ENCODE measurements around the gene RFC4.

RFC4 gene

GRCh38 chr3:186786922-186787321 is 19.4 kb downstream of the RFC4 start:
- no peak for DNase-seq

DNA sequence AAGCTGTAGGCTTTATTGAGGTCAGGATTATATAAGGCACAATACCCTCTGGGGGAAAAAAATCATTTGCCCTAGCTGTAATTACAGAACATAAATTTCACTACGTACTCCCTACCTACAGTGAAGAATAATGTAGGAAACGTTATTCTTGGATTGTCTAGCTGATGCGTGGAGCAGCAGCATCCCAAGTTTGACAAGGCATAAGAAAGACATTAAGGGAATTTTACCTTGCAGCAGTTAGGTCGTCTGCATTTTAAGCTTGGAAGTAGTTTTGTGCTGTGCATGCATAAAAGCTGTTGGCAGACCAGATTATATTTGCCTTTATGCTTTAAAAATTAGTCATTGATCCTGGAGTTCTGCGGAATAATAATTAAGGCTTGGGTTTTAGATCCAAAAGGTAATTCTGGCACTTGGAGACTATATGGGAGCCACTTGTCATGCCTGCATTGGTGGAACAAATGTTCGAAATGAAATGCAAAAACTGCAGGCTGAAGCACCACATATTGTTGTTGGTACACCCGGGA is 20.7 kb downstream of the RFC4 start:
- no peak for DNase-seq

DNA sequence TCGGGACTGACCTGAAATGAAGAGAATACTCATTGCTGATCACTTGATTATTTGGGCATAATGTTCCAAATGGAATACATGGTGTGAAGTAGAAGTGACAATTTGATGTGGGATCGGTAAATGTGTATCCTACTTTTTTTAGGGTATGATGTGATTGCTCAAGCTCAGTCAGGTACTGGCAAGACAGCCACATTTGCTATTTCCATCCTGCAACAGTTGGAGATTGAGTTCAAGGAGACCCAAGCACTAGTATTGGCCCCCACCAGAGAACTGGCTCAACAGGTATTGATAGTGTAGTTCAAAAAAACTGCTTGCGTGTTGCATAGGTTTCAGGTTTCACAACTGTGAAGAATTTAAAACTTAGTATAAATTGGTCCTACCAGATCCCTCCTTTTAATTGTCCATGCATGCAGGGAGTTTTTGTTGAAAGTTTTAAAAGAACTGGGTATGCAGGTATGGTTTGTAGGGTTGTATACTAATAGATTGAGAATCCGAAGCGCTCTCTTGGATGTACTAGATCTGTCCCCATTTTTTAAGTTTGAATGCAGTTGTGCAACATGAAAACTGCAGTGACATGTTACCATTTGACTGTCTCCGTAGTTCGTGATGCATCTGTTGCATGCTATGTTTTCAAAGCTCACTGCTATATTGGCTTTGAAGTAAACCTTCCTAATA is 21.3 kb downstream of the RFC4 start:
- no peak for DNase-seq

- DNase-seq = peak; percentile 75
Measured at GRCh38 chr3:186783731-186784515, 22.4 kb downstream of the RFC4 start.

DNA sequence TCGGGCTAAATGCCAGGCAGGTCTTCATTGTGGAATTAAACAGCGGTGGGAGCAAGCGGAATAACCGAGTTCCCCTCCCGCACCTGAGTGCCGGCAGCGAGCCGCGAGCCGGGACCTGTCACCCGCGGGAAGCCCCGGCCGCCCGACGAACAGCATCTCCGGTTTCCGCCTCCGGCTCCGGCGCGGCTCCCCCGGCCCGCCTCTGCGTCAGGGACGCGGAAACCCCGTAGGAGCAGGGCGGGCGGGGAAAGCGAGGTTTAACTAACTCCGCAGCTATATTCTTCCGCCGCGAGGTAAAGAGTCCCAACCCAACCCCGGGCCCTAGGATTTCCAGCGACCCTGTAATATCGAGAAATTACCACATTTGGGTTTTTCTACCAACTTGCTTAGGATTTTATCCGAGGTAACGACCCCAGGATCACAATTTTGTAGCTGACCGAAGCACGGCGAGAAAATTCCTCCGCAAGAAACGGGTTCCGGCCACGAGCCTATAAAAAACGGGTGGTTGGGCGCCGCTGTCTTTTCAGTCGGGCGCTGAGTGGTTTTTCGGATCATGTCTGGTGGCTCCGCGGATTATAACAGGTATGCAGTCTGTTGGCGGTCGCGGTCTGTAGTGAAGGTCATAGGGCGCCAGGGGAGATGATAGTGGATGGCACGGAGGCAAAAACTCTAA is 23.1 kb downstream of the RFC4 start, which contains the start of gene EIF4A2:
Gene EIF4A2 (plus strand): TSS at position 520 of the 673 bp plus-strand sequence. CDS start 34 bp downstream, at position 554.
- DNase-seq = peak; percentile 89

DNA sequence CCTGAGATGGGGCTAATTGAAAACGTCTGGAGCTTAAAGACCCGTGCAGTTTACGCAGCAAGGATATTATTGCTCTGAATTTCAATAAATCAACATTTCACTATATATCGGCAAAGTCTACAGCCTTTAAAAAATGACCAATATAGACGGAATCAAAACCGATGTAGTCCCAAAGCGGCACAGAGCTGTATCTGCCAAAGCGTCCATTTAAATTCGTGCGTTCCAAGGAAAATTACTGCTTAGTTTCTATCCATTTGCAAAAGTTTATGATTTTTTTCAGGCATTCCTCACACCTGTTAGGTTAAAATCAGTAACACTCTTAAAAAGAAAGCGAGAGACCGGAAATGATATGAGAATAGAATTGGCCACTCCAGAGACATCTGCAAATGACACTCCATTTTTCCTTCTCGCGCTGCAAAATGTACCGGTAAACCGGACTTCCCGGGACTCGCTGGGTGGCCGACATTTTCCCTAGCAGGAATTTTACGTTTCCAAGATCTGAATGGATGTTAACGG is 23.7 kb downstream of the RFC4 start:
- no peak for DNase-seq

- DNase-seq = no peak
Measured at GRCh38 chr3:186779204-186779603, 27.1 kb downstream of the RFC4 start.

GRCh38 chr3:186775999-186776398 is 30.3 kb downstream of the RFC4 start:
- peak; percentile 28 for DNase-seq

GRCh38 chr3:186772701-186773417 is 33.4 kb downstream of the RFC4 start:
- DNase-seq = peak; percentile 51

DNA sequence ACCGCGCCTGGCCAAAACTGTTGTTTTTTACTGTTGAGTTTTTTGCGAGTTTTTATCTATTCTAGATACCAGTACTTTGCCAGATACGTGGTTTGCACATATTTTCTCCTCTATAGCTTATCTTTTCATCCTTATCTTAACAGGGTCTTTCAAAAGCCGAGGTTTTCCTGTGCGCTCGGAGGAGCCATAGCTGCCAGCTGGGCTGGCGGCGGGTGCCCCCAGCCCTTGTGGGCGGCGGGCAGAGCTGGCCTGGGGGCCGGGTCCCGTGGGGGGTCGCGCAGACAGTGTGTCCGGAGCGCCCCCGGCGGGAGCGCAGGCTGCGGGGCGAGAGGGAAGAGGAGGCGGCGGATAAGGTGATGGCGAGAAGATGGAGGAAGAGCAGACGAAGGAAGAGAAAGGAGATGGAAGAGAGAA is 34.0 kb downstream of the RFC4 start:
- DNase-seq = no peak

GRCh38 chr3:186760897-186761447 is 45.3 kb downstream of the RFC4 start:
- no peak for DNase-seq

- no peak for DNase-seq
Measured at GRCh38 chr3:186760141-186760833, 46.0 kb downstream of the RFC4 start.

DNA sequence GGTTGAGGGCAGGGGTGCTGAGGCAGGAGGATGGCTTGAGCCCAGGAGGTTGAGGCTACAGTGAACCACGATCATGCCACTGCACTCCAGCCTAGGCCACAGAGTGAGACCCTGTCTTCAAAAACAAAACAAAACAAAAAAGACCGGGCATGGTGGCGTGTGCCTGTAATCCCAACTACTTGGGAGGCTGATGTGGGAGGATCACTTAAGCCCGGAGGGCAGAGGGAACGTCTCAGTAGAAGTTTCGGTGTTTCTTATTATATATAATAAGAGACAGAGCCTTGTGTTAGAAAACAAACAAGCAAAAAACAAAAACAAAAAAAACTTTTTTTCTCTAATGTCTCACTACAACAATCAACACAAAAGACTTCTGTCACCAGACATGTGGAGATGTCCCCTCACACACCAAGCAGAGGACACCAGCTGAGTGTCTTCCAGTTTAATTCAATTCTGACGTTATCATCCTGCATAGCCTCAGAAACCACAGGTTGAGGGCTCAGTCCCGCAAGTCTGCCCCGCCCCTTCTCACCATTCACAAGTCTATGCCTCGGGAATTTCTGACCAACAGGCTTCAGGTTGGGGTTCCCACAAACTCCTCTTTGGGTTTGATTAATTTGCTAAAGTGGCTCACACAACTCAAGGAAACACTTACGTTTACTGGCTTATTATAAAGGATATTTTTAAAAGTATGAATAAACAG is 46.9 kb downstream of the RFC4 start:
- no peak for DNase-seq

GRCh38 chr3:186757686-186758220 is 48.5 kb downstream of the RFC4 start:
- DNase-seq = no peak

DNA sequence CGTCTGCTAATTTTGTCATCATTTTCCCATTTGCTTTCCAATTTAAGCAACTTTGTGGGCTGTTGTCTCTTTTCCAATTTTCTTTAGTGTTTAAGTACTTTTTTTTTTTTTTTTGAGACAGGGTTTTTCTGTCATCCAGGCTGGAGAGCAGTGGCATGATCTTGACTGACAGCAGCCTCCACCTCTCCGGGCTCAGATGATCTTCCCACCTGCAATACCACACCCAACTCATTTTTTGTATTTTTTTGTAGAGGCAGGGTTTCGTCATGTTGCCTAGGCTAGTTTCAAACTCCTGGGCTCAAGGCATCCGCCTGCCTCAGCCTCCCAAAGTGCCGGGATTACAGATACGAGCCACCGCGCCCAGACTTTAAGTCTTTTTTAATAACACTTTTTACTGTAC is 49.1 kb downstream of the RFC4 start:
- no peak for DNase-seq

DNA sequence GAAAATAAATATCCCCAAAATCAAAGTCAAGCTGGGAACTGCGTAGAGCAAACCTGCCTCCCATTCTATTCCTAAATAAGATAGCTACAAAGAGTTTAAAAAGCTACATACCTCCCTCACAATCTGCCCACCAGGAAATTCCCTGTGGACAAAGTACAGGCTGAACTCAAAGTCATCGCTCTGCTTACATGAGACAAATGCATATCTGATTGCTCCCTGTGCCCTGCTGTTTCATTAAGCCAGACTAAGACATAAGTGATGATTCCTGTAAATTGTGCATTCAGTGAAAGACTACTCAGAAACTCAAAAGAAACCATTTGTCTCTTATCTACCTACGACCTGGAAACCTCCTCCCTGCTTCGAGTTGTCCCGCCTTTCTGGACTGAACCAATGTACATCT is 51.4 kb downstream of the RFC4 start:
- no peak for DNase-seq

DNA sequence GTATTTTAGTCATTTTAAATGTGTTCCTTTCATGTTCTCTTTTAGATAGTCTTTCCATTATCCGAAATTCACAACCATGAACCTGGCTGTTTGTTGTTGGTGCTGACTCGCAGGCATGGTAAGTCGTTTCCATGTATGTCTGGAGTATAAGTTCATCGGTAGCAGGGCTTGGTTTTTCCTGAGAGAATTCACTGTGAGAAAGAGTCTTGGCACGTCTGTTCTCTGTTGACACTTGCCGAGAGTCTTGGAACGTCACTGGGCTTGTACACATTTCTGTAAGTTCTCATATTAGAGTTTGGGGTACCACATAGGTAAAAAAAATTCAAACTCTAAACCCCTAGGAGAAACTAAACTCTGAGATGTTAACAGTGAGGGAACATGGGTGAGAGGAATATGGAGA is 52.3 kb downstream of the RFC4 start:
- no peak for DNase-seq

DNA sequence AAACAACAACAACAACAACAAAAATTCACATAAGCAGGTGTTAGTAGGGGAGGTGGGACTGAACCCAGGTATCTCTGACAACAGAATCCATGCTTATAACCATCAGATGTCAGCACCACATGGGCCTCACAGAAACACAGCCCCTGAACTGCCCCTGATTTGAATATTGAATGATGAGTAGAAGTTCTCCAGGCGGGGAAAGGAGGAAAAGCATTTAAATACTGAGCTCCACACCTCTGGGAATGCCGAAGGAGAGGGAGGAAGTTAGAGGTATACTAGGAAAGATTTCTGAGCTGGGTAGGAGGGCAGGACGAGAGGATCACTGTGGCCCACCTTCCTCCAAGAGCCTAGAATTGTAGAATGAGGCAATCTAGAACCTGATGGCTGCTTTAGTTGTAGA is 54.8 kb downstream of the RFC4 start:
- DNase-seq = no peak

GRCh38 chr3:186750316-186750715 is 56.0 kb downstream of the RFC4 start:
- DNase-seq = no peak

- DNase-seq = peak; percentile 95
Measured at GRCh38 chr3:186746008-186746407, 60.3 kb downstream of the RFC4 start.
